GM21447 (cell line): ENCODE results near the gene JAKMIP1.

Experiments used
- ATAC-seq: cut with Tn5 transposase; IDR thresholded peaks from one replicate; pipeline ENCODE4 v1.9.1; 2021; ENCODE audit not compliant: unreplicated experiment

Gene JAKMIP1

GRCh38 chr4:6071191-6071958, 129.0 kb downstream of the JAKMIP1 start:
- ATAC-seq: no peak

- no peak for ATAC-seq
These were observed 130.3 kb downstream of the JAKMIP1 start for GRCh38 chr4:6069845-6070709.

- ATAC-seq: no peak
These were observed 131.4 kb downstream of the JAKMIP1 start for GRCh38 chr4:6068986-6069385.

GRCh38 chr4:6065934-6066590, 134.3 kb downstream of the JAKMIP1 start:
- ATAC-seq: no peak

- no peak for ATAC-seq
These were observed 135.2 kb downstream of the JAKMIP1 start for GRCh38 chr4:6065166-6065565.

GRCh38 chr4:6064383-6064782, 136.0 kb downstream of the JAKMIP1 start:
- no peak for ATAC-seq

GRCh38 chr4:6063684-6064083, 136.7 kb downstream of the JAKMIP1 start:
- ATAC-seq: no peak

GRCh38 chr4:6062133-6062532, 138.2 kb downstream of the JAKMIP1 start:
- no peak for ATAC-seq

GRCh38 chr4:6059375-6059805, 141.0 kb downstream of the JAKMIP1 start:
- ATAC-seq: no peak

- no peak for ATAC-seq
These were observed 141.6 kb downstream of the JAKMIP1 start for GRCh38 chr4:6058531-6059374.

GRCh38 chr4:6056976-6057766, 143.2 kb downstream of the JAKMIP1 start:
- no peak for ATAC-seq

GRCh38 chr4:6055436-6055835, 144.9 kb downstream of the JAKMIP1 start:
- ATAC-seq: no peak

- ATAC-seq: no peak
These were observed 145.3 kb downstream of the JAKMIP1 start for GRCh38 chr4:6055030-6055429.

GRCh38 chr4:6054162-6054922, 146.0 kb downstream of the JAKMIP1 start:
- ATAC-seq: no peak

GRCh38 chr4:6052679-6053078, 147.7 kb downstream of the JAKMIP1 start:
- ATAC-seq: no peak

GRCh38 chr4:6050551-6050950, 149.8 kb downstream of the JAKMIP1 start:
- ATAC-seq: no peak

GRCh38 chr4:6049985-6050384, 150.4 kb downstream of the JAKMIP1 start:
- ATAC-seq: no peak

- no peak for ATAC-seq
These were observed 151.1 kb downstream of the JAKMIP1 start for GRCh38 chr4:6049278-6049677.

GRCh38 chr4:6048537-6048936, 151.8 kb downstream of the JAKMIP1 start:
- no peak for ATAC-seq
